Fibroblast of villous mesenchyme (primary cell): ENCODE data around the gene NKIRAS1. TPM values are rescaled to one million over a fixed set of nuclear protein-coding genes. Genes with fewer than 3 reads are reported as not detected.

Source experiments
- DNase-seq: peaks from one replicate; pipeline ENCODE4 v3.0.0-alpha.2; 2010; ENCODE audit warnings: low read depth
- H3K4me3 ChIP-seq: 2 replicates; pipeline ENCODE4 v1.5.1; 2011; ENCODE audit warnings: low read depth, mild to moderate bottlenecking, low read length
- total RNA-seq: library from RNA; depleted of rRNA; stranded (reverse); fragments of >200 nt; gene quantifications from 2 replicates; pipeline ENCODE4 v1.2.3, GENCODE V29; 2012
- TF ChIP-seq, protein P1 (sequence below): IDR thresholded peaks from 2 replicates; pipeline ENCODE4 v1.5.1; 2012; ENCODE audit warnings: low read depth, mild to moderate bottlenecking, low read length; ENCODE audit not compliant: insufficient read depth

Gene NKIRAS1
- total RNA-seq, 1 donor = 28.1 TPM

DNA sequence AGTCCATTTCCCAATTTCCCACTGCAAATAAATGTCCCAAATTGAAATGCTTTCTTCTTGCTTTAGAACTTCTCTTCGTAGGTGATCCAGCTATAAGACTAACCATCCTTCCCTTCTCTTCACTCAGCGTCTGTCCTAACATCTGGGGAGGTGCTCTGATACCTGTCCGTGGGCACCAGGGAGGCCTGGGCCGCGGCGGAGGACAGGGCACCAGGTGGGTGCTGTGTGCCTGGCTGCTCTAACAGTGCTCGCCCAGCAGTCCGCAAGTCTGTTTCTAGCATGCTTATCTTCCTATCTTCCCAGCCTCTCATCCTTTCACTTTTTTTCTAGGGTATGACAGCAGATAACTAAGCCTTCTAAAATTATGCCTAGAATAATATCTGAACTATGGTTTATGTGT lies 37.3 kb downstream of the NKIRAS1 start:
- no peak overlapping the region for H3K4me3 ChIP-seq
- no peak for DNase-seq

DNA sequence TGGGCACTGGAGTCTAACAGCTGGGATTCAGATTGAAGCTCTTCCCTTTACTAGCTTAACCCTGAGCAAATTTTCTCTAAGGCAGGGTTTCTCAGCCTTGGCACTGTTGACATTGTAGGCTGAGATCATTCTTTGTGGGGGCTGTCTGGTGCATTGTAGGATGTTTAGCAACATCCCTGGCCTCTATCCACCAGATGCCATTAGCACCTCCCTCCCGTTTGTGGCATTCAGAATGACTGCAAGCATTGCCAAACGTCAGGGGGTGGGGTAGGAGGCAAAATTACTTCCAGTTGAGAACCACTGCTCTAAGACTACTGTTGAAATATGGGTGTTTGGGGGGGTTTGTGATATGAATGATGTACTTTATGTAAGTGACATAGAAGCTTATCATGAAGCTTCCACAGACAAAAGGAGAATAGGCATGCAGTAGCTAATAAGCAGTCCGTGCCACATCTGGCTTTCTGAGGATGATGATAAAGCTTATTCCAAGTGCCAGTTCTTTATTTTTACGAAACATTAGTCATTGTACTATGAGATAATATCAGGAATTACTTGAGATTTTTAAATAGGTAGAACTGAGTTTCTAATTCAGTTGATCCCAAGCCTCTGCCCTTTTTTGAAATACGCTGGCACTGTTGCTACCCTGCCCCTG lies 39.3 kb downstream of the NKIRAS1 start:
- TF ChIP-seq, protein P1, sequence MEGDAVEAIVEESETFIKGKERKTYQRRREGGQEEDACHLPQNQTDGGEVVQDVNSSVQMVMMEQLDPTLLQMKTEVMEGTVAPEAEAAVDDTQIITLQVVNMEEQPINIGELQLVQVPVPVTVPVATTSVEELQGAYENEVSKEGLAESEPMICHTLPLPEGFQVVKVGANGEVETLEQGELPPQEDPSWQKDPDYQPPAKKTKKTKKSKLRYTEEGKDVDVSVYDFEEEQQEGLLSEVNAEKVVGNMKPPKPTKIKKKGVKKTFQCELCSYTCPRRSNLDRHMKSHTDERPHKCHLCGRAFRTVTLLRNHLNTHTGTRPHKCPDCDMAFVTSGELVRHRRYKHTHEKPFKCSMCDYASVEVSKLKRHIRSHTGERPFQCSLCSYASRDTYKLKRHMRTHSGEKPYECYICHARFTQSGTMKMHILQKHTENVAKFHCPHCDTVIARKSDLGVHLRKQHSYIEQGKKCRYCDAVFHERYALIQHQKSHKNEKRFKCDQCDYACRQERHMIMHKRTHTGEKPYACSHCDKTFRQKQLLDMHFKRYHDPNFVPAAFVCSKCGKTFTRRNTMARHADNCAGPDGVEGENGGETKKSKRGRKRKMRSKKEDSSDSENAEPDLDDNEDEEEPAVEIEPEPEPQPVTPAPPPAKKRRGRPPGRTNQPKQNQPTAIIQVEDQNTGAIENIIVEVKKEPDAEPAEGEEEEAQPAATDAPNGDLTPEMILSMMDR = no peak
- peak; percentile 81 for DNase-seq
- no peak overlapping the region for H3K4me3 ChIP-seq

More for the DNA sequence above, 37.3 kb downstream of the NKIRAS1 start:
- TF ChIP-seq, protein P1 = no peak

DNA sequence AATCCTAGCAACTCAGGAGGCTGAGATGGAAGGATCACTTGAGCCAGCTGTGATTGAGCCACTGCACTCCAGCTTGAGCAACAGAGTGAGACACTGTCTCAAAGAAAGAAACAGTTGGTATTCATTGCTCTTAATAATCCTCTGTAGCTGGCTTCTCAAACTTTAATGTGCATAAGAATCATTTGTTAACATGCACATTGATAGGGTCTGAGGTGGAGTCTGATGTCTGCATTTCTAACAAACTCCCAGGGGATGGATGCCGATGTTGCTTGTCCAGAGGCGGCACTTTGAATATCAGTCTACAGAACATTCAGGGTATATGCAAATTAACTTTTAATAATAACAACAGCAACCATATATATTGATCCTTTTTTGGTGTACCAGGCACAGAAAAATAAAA lies 39.9 kb downstream of the NKIRAS1 start:
- no peak overlapping the region for H3K4me3 ChIP-seq
- DNase-seq = no peak

DNA sequence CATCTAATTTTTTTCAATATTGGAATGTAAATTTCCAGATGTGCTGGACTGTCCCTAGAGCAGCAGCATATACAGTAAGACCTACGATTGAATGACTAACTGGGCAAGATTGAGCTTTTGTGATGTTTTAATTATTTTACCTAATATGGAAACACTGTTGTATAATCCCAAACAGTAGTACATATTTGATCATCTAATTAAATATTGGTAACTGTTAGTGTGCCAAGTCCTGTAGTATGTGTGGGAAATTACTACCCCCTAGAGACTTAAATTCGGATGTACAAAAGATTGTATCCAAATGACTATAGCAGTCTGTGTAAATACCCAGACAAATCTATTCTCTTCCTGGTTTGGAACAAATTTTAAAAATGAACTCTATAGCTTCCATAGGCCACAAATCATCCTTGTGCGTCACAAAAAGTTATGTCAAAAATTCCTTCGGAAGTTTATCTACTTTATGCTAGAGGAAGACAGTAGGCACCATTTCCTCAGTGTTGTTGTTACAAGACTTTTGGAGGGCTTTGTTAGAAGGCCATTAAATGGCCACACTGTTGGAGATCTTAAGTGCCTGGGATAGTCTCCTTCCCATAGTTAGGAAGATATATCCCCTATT lies 41.6 kb downstream of the NKIRAS1 start:
- TF ChIP-seq, protein P1 = no peak
- H3K4me3 ChIP-seq = no peak overlapping the region
- no peak for DNase-seq

More for the DNA sequence above, 39.9 kb downstream of the NKIRAS1 start:
- TF ChIP-seq, protein P1 = no peak

DNA sequence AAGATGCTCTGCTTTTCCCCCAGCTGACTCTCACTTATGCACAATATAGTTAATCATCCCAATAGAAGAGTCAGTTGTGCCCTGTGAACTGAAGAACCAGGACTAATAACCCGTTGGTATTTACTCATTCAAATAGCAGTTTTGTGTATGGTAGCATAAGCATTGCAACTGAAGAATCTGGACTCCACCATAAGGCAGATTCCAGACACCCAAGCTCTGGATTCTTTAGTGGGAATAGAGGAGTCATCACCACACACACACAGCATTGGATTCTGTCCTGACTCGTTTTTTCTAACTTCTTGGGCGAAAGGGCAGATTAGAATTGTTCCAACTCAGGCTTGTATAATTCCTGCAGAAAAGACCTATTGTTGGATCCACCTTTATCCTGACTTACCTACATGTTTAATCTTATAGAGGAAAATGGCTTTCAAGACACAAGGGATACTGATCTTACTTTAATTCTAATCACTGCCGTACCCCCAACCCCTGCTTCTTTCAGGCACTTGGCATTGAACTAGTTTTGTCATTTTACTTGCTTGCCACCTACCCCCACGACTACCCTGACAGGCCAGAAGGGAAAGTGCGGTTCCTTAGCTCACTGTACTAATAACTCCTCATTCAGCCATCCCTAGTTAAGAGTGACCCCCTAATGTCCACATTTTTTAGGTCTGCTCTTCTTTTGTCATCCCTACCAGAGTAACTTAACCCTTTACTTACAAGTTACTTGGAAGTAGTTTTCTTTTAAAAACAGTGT lies 42.3 kb downstream of the NKIRAS1 start:
- TF ChIP-seq, protein P1 = no peak
- peak; percentile 47 for DNase-seq
- no peak overlapping the region for H3K4me3 ChIP-seq

DNA sequence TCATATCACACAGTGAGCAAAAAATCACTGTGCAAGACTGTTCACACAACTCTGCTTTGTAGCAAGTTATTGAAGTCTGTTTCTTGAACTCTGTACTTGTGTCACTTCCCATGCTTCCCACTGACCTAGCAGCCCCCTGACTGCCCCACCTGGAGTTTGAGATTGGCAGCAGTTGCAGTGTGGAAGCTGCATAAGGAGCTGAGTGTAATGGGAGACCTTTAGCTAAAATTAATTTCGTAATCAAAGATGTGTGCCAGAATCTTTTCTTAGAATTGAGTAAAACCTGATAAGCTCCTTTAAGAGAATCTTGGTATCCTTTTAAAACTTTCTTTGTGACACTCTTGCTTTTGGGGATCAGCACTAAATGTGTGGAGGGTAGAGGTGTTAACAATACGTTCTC lies 42.8 kb downstream of the NKIRAS1 start:
- no peak overlapping the region for H3K4me3 ChIP-seq
- TF ChIP-seq, protein P1 = no peak
- peak; percentile 41 for DNase-seq
